ENCODE results near the gene IKZF4. TPM values are rescaled to one million over a fixed set of nuclear protein-coding genes. Genes with fewer than 3 reads are reported as not detected.

Gene IKZF4
- total and polyA plus RNA-seq, 2 of the 8 experiments (the other 6 are each of a cell fraction or from before 2014, with no cell fraction given): 8.0 to 13.3 TPM

GRCh38 chr12:56080556-56081138 is 59.8 kb downstream of the IKZF4 start (continued):
- TF ChIP-seq POLR2AphosphoS5 (IDR thresholded peaks at IDR 0.05; ENCODE audit: low read depth, low read length) (no peak), CBX8 (IDR thresholded peaks at IDR 0.05; ENCODE audit: borderline replicate concordance, low read depth, low read length) (no peak), YY1 (IDR thresholded peaks at IDR 0.05; ENCODE audit: low read depth, low read length) (no peak), TAF7 (optimal IDR thresholded peaks at IDR 0.05; ENCODE audit: borderline replicate concordance, low read depth, low read length) (no peak), FOSL1 (IDR thresholded peaks at IDR 0.05; ENCODE audit: insufficient read depth, low read depth, low read length) (no peak), EGR1 (IDR thresholded peaks at IDR 0.05; ENCODE audit: borderline replicate concordance, low read depth, low read length) (no peak), SP4 (IDR thresholded peaks at IDR 0.05; ENCODE audit: low read length) (no peak), CREB1 (IDR thresholded peaks at IDR 0.05) (0 out of 2 replicates have a peak, but pooled peaks have one; percentile 5), KDM1A (IDR thresholded peaks at IDR 0.05; ENCODE audit: borderline replicate concordance, low read length) (no peak), GABPA (IDR thresholded peaks at IDR 0.05; ENCODE audit: borderline replicate concordance, insufficient read depth, low read length) (no peak), CHD2 (IDR thresholded peaks at IDR 0.05; ENCODE audit: low read length) (no peak), BACH1 (IDR thresholded peaks at IDR 0.05; ENCODE audit: low read length) (no peak), RAD21 (IDR thresholded peaks at IDR 0.05 in 1 of 2, conservative IDR thresholded peaks at IDR 0.05 in 1 of 2; ENCODE audit: low read depth in 2 of 2, low read length in 2 of 2) (no peak), POLR2A (IDR thresholded peaks at IDR 0.05; ENCODE audit: control extremely low read depth in 1 of 2, low read depth in 2 of 2, low read length in 2 of 2) (no peak), CTBP2 (IDR thresholded peaks at IDR 0.05; ENCODE audit: borderline replicate concordance, insufficient read depth, insufficient read length, low read length) (no peak), EZH2 (IDR thresholded peaks at IDR 0.05; ENCODE audit: low read depth, low read length, severe bottlenecking) (no peak), SP1 (IDR thresholded peaks at IDR 0.05; ENCODE audit: low read depth, low read length) (no peak), POU5F1 (IDR thresholded peaks at IDR 0.05; ENCODE audit: low read depth, low read length) (no peak), BRCA1 (IDR thresholded peaks at IDR 0.05; ENCODE audit: low read depth, low read length) (no peak), TAF1 (IDR thresholded peaks at IDR 0.05; ENCODE audit: low read depth, low read length) (no peak; the same call in 1 of the 2 replicates), KDM5A (IDR thresholded peaks at IDR 0.05; ENCODE audit: low read length) (no peak), SAP30 (IDR thresholded peaks at IDR 0.05; ENCODE audit: insufficient read depth, insufficient replicate concordance, low read length) (peak; percentile 34), HDAC2 (IDR thresholded peaks at IDR 0.05; ENCODE audit: borderline replicate concordance in 1 of 2, low read depth in 2 of 2, low read length in 2 of 2) (no peak), EP300 (IDR thresholded peaks at IDR 0.05; ENCODE audit: borderline replicate concordance in 1 of 2, low read depth in 2 of 2, low read length in 2 of 2) (no peak), JUND (IDR thresholded peaks at IDR 0.05; ENCODE audit: low read length) (no peak)

Measured in H1 (cell line).